ENCODE results near the gene ARHGEF38. TPM values are rescaled to one million over a fixed set of nuclear protein-coding genes. Genes with fewer than 3 reads are reported as not detected.

ARHGEF38 gene
- total RNA-seq, 4 donors from 2014 or later, result not detected

GRCh38 chr4:105625214-105625613 lies 72.8 kb downstream of the ARHGEF38 start:
- Histone ChIP-seq H3K9me3 (no peaks in the 10 kb centered on the region), H3K27me3 (no peaks in the 10 kb centered on the region), H3K36me3 (no peaks in the 10 kb centered on the region), H3K4me1 (peaks cover 4 to 29% of the 10 kb centered on the region in 2 donors), H3K27ac (no peak overlapping the region), H3K4me3 (no peak overlapping the region)
- ATAC-seq (no peak), DNase-seq (no peak)
- in situ Hi-C loops (cut with MboI; ENCODE audit: low sequenced_read_pairs in 4 of 4) (no loop called here), intact Hi-C loops (cut with DNase I; ENCODE audit: low total_unique reads) (no loop called here)
- no peak for TF ChIP-seq CTCF (IDR thresholded peaks at IDR 0.05 in 4 of 5, conservative IDR thresholded peaks at IDR 0.05 in 1 of 5)
- no peak for TF ChIP-seq POLR2A (IDR thresholded peaks at IDR 0.05)

GRCh38 chr4:105626846-105627245 lies 74.4 kb downstream of the ARHGEF38 start:
- DNase-seq, result no peak
- TF ChIP-seq POLR2A (IDR thresholded peaks at IDR 0.05) (no peak), CTCF (IDR thresholded peaks at IDR 0.05 in 4 of 5, conservative IDR thresholded peaks at IDR 0.05 in 1 of 5) (no peak)
- Histone ChIP-seq H3K4me1 (peaks cover 0 to 25% of the 10 kb centered on the region in 2 donors), H3K36me3 (no peaks in the 10 kb centered on the region), H3K27ac (no peak overlapping the region), H3K4me3 (no peak overlapping the region), H3K27me3 (no peaks in the 10 kb centered on the region), H3K9me3 (no peaks in the 10 kb centered on the region)
- intact Hi-C loops (cut with DNase I; ENCODE audit: low total_unique reads) (no loop called here), in situ Hi-C loops (cut with MboI; ENCODE audit: low sequenced_read_pairs in 4 of 4) (no loop called here)
- no peak for ATAC-seq

- Histone ChIP-seq H3K4me3 (no peak overlapping the region), H3K36me3 (no peaks in the 10 kb centered on the region), H3K4me1 (peaks cover 0 to 18% of the 10 kb centered on the region in 2 donors), H3K27ac (no peak overlapping the region), H3K27me3 (no peaks in the 10 kb centered on the region), H3K9me3 (no peaks in the 10 kb centered on the region)
- ATAC-seq (no peak), DNase-seq (no peak)
- intact Hi-C loops (cut with DNase I; ENCODE audit: low total_unique reads), result no loop called here
- TF ChIP-seq POLR2A (IDR thresholded peaks at IDR 0.05) (no peak), CTCF (IDR thresholded peaks at IDR 0.05 in 4 of 5, conservative IDR thresholded peaks at IDR 0.05 in 1 of 5) (no peak)
- in situ Hi-C loops (cut with MboI; ENCODE audit: low sequenced_read_pairs in 4 of 4), result no loop called here
Observed at GRCh38 chr4:105627620-105628019, 75.2 kb downstream of the ARHGEF38 start.

GRCh38 chr4:105630670-105631655 lies 78.5 kb downstream of the ARHGEF38 start:
- no peak for ATAC-seq

More at GRCh38 chr4:105630670-105631655, 78.5 kb downstream of the ARHGEF38 start:
- intact Hi-C loops (cut with DNase I; ENCODE audit: low total_unique reads) (no loop called here), in situ Hi-C loops (cut with MboI; ENCODE audit: low sequenced_read_pairs in 4 of 4) (no loop called here)
- no peak for TF ChIP-seq POLR2A (IDR thresholded peaks at IDR 0.05)
- TF ChIP-seq CTCF (IDR thresholded peaks at IDR 0.05 in 4 of 5, conservative IDR thresholded peaks at IDR 0.05 in 1 of 5), result no peak
- Histone ChIP-seq H3K9me3 (no peaks in the 10 kb centered on the region), H3K36me3 (no peaks in the 10 kb centered on the region), H3K4me3 (no peak overlapping the region), H3K4me1 (peaks cover 0 to 15% of the 10 kb centered on the region in 2 donors), H3K27me3 (no peaks in the 10 kb centered on the region), H3K27ac (no peak overlapping the region)
- no peak for DNase-seq

Data from gastrocnemius medialis (tissue), 4 donors.